Cortex of kidney (tissue), 1 donor: ENCODE results near the gene C5.
"Not testable (repeated sequence)": the region's sequence is repeated elsewhere in the genome, so short reads cannot be mapped to it uniquely, and the experiment has no call there.

Source experiments
- DNase-seq: peaks from one replicate; lab custom pipeline; 2025; lab: John Stamatoyannopoulos, UW

The C5 gene

GRCh38 chr9:120978987-120979386 is 71.1 kb downstream of the C5 start:
- no peak for DNase-seq

GRCh38 chr9:120977321-120977720 is 72.8 kb downstream of the C5 start:
- no peak for DNase-seq

- no peak for DNase-seq
Observed at GRCh38 chr9:120974921-120975320, 75.2 kb downstream of the C5 start.

- DNase-seq = no peak
Observed at GRCh38 chr9:120974181-120974580, 75.9 kb downstream of the C5 start.

GRCh38 chr9:120971938-120972337 is 78.1 kb downstream of the C5 start:
- DNase-seq = no peak

GRCh38 chr9:120971471-120971870 is 78.6 kb downstream of the C5 start:
- DNase-seq = not testable (repeated sequence)

- no peak for DNase-seq
Observed at GRCh38 chr9:120970244-120970643, 79.8 kb downstream of the C5 start.

- DNase-seq = no peak
Observed at GRCh38 chr9:120966013-120966369, 84.1 kb downstream of the C5 start.

- DNase-seq = no peak
Observed at GRCh38 chr9:120965344-120966012, 84.6 kb downstream of the C5 start.

GRCh38 chr9:120961936-120962335 is 88.1 kb downstream of the C5 start:
- DNase-seq = no peak

GRCh38 chr9:120960001-120960400 is 90.1 kb downstream of the C5 start:
- DNase-seq = no peak

GRCh38 chr9:120956862-120957261 is 93.2 kb downstream of the C5 start:
- DNase-seq = no peak

GRCh38 chr9:120951960-120952618 is 98.0 kb downstream of the C5 start:
- DNase-seq = no peak

GRCh38 chr9:120950421-120951388 is 99.4 kb downstream of the C5 start:
- no peak for DNase-seq

GRCh38 chr9:120949290-120949689 is 100.8 kb downstream of the C5 start:
- no peak for DNase-seq

GRCh38 chr9:120948824-120949223 is 101.3 kb downstream of the C5 start:
- no peak for DNase-seq

GRCh38 chr9:120947222-120947621 is 102.9 kb downstream of the C5 start:
- no peak for DNase-seq

- no peak for DNase-seq
Observed at GRCh38 chr9:120946259-120946658, 103.8 kb downstream of the C5 start.

GRCh38 chr9:120944948-120945347 is 105.1 kb downstream of the C5 start:
- DNase-seq = no peak

- DNase-seq = no peak
Observed at GRCh38 chr9:120944434-120944843, 105.6 kb downstream of the C5 start.

GRCh38 chr9:120942186-120943001 is 107.7 kb downstream of the C5 start:
- DNase-seq = no peak
